HepG2 (cell line): ENCODE data around the gene GNAS. TPM values are rescaled to one million over a fixed set of nuclear protein-coding genes. Genes with fewer than 3 reads are reported as not detected.

Experiments
- CC2D1A ChIP-seq: sonication (generic); formaldehyde crosslinking; IDR thresholded peaks from 2 replicates; pipeline ENCODE4 v1.8.1; 2023; ENCODE audit warnings: mild to moderate bottlenecking, missing genetic modification reagents
- CHD2 ChIP-seq: IDR thresholded peaks from 2 replicates; pipeline ENCODE4 v1.6.1; 2011; ENCODE audit warnings: low read depth, low read length, improper control_type of control experiment
- FLYWCH1 ChIP-seq: sonication (generic); formaldehyde crosslinking; IDR thresholded peaks from 2 replicates; pipeline ENCODE4 v1.8.1; 2023; ENCODE audit warnings: mild to moderate bottlenecking, missing genetic modification reagents
- MAFK ChIP-seq, 2 experiments: IDR thresholded peaks in 1 of 2; conservative IDR thresholded peaks in 1 of 2; 2 replicates each; pipeline ENCODE4 v1.6.1; 2011; ENCODE audit warnings: improper control_type of control experiment in 2 of 2, low read length in 2 of 2
- NFE2L2 ChIP-seq: fragments of 150-350 bp; IDR thresholded peaks from 2 replicates; pipeline ENCODE4 v1.6.1; 2014; ENCODE audit warnings: low read length
- NONO ChIP-seq, 2 experiments: fragments of 450-650 bp in 1 of 2; sonication (generic) in 1 of 2; formaldehyde crosslinking in 1 of 2; IDR thresholded peaks in 1 of 2; conservative IDR thresholded peaks in 1 of 2; 2 replicates each; pipeline versions ENCODE4 v1.6.1 to v1.8.0; 2017 to 2022; ENCODE audit warnings: mild to moderate bottlenecking in 1 of 2, missing genetic modification reagents in 1 of 2, moderate library complexity in 1 of 2
- SMARCC2 ChIP-seq: fragments of 450-650 bp; IDR thresholded peaks from 2 replicates; pipeline ENCODE4 v1.6.1; 2017; ENCODE audit warnings: antibody characterized with exemption, mild to moderate bottlenecking
- SP140L ChIP-seq: sonication (generic); formaldehyde crosslinking; IDR thresholded peaks from 2 replicates; pipeline ENCODE4 v1.4.0; 2020; ENCODE audit warnings: missing genetic modification reagents, borderline replicate concordance
- SPEN ChIP-seq: sonication (generic); formaldehyde crosslinking; IDR thresholded peaks from 2 replicates; pipeline ENCODE4 v1.5.1; 2020; ENCODE audit warnings: low read depth, mild to moderate bottlenecking, missing genetic modification reagents
- WIZ ChIP-seq: sonication (generic); formaldehyde crosslinking; IDR thresholded peaks from 2 replicates; pipeline ENCODE4 v1.5.1; 2020; ENCODE audit warnings: mild to moderate bottlenecking, missing genetic modification reagents
- ZBTB20 ChIP-seq: sonication (generic); formaldehyde crosslinking; IDR thresholded peaks from 2 replicates; pipeline ENCODE4 v1.8.1; 2023; ENCODE audit warnings: missing genetic modification reagents, low read depth, mild to moderate bottlenecking, borderline replicate concordance
- ZNF253 ChIP-seq: sonication (generic); formaldehyde crosslinking; IDR thresholded peaks from 2 replicates; pipeline ENCODE4 v1.8.0; 2022; ENCODE audit warnings: mild to moderate bottlenecking, missing genetic modification reagents, borderline replicate concordance
- ZNF3 ChIP-seq: IDR thresholded peaks from 2 replicates; pipeline ENCODE4 v1.7.0; 2017; ENCODE audit warnings: inconsistent platforms
- ZNF775 ChIP-seq: sonication (generic); formaldehyde crosslinking; IDR thresholded peaks from 2 replicates; pipeline ENCODE4 v1.4.0; 2020; ENCODE audit warnings: missing genetic modification reagents, mild to moderate bottlenecking, moderate library complexity, borderline replicate concordance
- ZNF816 ChIP-seq: sonication (generic); formaldehyde crosslinking; IDR thresholded peaks from 2 replicates; pipeline ENCODE4 v1.8.0; 2022; ENCODE audit warnings: missing genetic modification reagents, mild to moderate bottlenecking, borderline replicate concordance
- ZNF878 ChIP-seq: sonication (generic); formaldehyde crosslinking; IDR thresholded peaks from 2 replicates; pipeline ENCODE4 v1.8.1; 2023; ENCODE audit warnings: mild to moderate bottlenecking, missing genetic modification reagents, moderate library complexity
- ZSCAN30 ChIP-seq: sonication (generic); formaldehyde crosslinking; IDR thresholded peaks from 2 replicates; pipeline ENCODE4 v1.5.0; 2020; ENCODE audit warnings: mild to moderate bottlenecking, missing genetic modification reagents
- polyA plus RNA-seq, 8 experiments: library from polyadenylated mRNA; depleted of rRNA in 3 of 8; stranded (reverse) in 7 of 8; unstranded in 1 of 8; fragments of >200 nt; fragmentation: Illumina TruSeq in 4 of 8; extraction: Trizol in 4 of 8; gene quantifications; 2 replicates each; pipeline versions ENCODE4 v1.2.1 to v1.2.3, GENCODE V29; 2011 to 2016; ENCODE audit warnings: low read depth in 4 of 8, missing spikeins in 1 of 8, mixed read lengths in 1 of 8; ENCODE audit not compliant: insufficient read depth in 1 of 8
- total RNA-seq, 5 experiments: library from RNA; depleted of rRNA; stranded (reverse); fragments of >200 nt; fragmentation: Illumina TruSeq; extraction: Trizol; gene quantifications; 2 replicates each; pipeline ENCODE4 v1.2.3, GENCODE V29; 2016; ENCODE audit warnings: low read depth in 1 of 5
- TF ChIP-seq, protein P1 (sequence below): sonication (generic); formaldehyde crosslinking; IDR thresholded peaks from 2 replicates; pipeline ENCODE4 v1.5.0; 2020; ENCODE audit warnings: missing genetic modification reagents
- TF ChIP-seq, protein P2 (sequence below): sonication (generic); formaldehyde crosslinking; conservative IDR thresholded peaks from 2 replicates; pipeline ENCODE4 v1.4.0; 2020; ENCODE audit warnings: missing genetic modification reagents
- TF ChIP-seq, protein P3 (sequence below): sonication (generic); formaldehyde crosslinking; IDR thresholded peaks from 2 replicates; pipeline ENCODE4 v1.9.0; 2021; ENCODE audit warnings: missing genetic modification reagents, borderline replicate concordance
- TF ChIP-seq, protein P4 (sequence below): sonication (generic); formaldehyde crosslinking; IDR thresholded peaks from 2 replicates; pipeline ENCODE4 v1.8.0; 2022; ENCODE audit warnings: low read depth, missing genetic modification reagents
- TF ChIP-seq, protein P5 (sequence below): sonication (generic); formaldehyde crosslinking; IDR thresholded peaks from 2 replicates; pipeline ENCODE4 v1.5.1; 2020; ENCODE audit warnings: mild to moderate bottlenecking, missing genetic modification reagents, borderline replicate concordance

GNAS gene
- total and polyA plus RNA-seq, 2 of the 13 experiments (the other 11 are each of a cell fraction or from before 2014, with no cell fraction given), result 407 to 1,008 TPM

DNA sequence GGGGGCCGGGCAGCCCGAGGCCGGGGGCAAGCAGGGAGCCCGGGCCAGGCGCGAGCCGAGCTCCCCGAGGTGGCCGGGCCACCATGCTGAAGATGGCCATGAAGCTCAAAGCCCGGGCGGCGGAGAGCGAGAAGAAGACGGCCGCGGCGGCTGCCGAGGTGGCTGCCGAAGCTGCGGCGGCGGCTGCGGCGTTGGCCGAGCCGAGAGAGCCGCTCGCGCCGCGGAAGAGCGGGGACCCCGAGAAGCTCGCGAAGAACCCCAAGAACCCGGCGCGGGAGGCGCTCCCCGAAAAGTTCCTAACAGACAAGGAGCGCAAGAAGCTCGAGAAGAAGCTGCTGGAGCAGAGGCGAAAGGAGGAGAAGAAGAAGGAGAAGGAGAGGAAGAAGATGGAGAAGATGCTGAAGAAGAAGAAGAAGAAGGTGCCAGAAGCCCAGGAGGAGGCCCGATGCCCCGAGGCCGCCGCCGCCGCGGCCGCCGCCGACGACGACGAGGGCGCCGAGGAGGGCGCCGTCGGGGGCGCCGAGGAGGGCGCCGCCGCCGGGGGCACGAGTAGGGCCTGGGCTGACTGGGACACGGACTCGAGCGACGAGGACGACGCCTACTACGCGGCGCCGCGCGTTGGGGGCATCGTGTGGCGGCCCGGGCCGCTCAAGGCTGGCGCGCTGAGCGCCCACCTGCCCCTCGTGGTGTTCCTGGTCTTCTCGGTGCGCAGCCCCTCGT lies 37.4 kb downstream of the GNAS start (continued):
- TF ChIP-seq NONO (IDR thresholded peaks at IDR 0.05), result no peak
- TF ChIP-seq NONO (CRISPR knock-in tag; conservative IDR thresholded peaks at IDR 0.05), result no peak; the same call in 1 of the 2 replicates
- TF ChIP-seq CHD2, result no peak
- no peak for TF ChIP-seq ZNF3 (CRISPR knock-in tag)
- no peak for TF ChIP-seq CC2D1A (CRISPR knock-in tag)
- no peak for TF ChIP-seq ZBTB20
- TF ChIP-seq ZNF816 (CRISPR knock-in tag), result 0 out of 2 replicates have a peak, but pooled peaks have one; percentile 66
- TF ChIP-seq ZNF878 (CRISPR knock-in tag), result no peak
- no peak for TF ChIP-seq FLYWCH1 (CRISPR knock-in tag)
- no peak for TF ChIP-seq ZNF775
- no peak for TF ChIP-seq SP140L
- no peak for TF ChIP-seq ZSCAN30 (CRISPR knock-in tag)
- TF ChIP-seq ZNF253, result 0 out of 2 replicates have a peak, but pooled peaks have one; percentile 64
- TF ChIP-seq SPEN, result no peak
- no peak for TF ChIP-seq MAFK (conservative IDR thresholded peaks at IDR 0.05 in 1 of 2, IDR thresholded peaks at IDR 0.05 in 1 of 2; ENCODE audit: low read length in 2 of 2)
- TF ChIP-seq, protein P1, sequence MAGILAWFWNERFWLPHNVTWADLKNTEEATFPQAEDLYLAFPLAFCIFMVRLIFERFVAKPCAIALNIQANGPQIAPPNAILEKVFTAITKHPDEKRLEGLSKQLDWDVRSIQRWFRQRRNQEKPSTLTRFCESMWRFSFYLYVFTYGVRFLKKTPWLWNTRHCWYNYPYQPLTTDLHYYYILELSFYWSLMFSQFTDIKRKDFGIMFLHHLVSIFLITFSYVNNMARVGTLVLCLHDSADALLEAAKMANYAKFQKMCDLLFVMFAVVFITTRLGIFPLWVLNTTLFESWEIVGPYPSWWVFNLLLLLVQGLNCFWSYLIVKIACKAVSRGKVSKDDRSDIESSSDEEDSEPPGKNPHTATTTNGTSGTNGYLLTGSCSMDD (CRISPR knock-in tag), result 0 out of 2 replicates have a peak, but pooled peaks have one; percentile 20
- TF ChIP-seq, protein P2, sequence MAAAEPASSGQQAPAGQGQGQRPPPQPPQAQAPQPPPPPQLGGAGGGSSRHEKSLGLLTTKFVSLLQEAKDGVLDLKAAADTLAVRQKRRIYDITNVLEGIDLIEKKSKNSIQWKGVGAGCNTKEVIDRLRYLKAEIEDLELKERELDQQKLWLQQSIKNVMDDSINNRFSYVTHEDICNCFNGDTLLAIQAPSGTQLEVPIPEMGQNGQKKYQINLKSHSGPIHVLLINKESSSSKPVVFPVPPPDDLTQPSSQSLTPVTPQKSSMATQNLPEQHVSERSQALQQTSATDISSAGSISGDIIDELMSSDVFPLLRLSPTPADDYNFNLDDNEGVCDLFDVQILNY (CRISPR knock-in tag), result no peak
- TF ChIP-seq, protein P3, sequence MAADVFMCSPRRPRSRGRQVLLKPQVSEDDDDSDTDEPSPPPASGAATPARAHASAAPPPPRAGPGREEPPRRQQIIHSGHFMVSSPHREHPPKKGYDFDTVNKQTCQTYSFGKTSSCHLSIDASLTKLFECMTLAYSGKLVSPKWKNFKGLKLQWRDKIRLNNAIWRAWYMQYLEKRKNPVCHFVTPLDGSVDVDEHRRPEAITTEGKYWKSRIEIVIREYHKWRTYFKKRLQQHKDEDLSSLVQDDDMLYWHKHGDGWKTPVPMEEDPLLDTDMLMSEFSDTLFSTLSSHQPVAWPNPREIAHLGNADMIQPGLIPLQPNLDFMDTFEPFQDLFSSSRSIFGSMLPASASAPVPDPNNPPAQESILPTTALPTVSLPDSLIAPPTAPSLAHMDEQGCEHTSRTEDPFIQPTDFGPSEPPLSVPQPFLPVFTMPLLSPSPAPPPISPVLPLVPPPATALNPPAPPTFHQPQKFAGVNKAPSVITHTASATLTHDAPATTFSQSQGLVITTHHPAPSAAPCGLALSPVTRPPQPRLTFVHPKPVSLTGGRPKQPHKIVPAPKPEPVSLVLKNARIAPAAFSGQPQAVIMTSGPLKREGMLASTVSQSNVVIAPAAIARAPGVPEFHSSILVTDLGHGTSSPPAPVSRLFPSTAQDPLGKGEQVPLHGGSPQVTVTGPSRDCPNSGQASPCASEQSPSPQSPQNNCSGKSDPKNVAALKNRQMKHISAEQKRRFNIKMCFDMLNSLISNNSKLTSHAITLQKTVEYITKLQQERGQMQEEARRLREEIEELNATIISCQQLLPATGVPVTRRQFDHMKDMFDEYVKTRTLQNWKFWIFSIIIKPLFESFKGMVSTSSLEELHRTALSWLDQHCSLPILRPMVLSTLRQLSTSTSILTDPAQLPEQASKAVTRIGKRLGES, result no peak
- no peak for TF ChIP-seq SMARCC2
- TF ChIP-seq, protein P4, sequence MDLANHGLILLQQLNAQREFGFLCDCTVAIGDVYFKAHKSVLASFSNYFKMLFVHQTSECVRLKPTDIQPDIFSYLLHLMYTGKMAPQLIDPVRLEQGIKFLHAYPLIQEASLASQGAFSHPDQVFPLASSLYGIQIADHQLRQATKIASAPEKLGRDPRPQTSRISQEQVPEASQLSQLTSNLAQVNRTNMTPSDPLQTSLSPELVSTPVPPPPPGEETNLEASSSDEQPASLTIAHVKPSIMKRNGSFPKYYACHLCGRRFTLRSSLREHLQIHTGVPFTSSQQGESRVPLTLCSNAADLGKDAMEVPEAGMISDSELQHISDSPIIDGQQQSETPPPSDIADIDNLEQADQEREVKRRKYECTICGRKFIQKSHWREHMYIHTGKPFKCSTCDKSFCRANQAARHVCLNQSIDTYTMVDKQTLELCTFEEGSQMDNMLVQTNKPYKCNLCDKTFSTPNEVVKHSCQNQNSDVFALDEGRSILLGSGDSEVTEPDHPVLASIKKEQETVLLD (CRISPR knock-in tag), result no peak
- TF ChIP-seq NFE2L2, result no peak
- TF ChIP-seq, protein P5, sequence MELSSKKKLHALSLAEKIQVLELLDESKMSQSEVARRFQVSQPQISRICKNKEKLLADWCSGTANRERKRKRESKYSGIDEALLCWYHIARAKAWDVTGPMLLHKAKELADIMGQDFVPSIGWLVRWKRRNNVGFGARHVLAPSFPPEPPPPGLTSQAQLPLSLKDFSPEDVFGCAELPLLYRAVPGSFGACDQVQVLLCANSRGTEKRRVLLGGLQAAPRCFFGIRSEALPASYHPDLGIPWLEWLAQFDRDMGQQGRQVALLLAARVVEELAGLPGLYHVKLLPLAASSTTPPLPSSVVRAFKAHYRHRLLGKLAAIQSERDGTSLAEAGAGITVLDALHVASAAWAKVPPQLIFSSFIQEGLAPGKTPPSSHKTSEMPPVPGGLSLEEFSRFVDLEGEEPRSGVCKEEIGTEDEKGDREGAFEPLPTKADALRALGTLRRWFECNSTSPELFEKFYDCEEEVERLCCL (CRISPR knock-in tag), result no peak
- no peak for TF ChIP-seq WIZ (CRISPR knock-in tag)
